ENCODE data around the gene GRAP2.

The GRAP2 gene

DNA sequence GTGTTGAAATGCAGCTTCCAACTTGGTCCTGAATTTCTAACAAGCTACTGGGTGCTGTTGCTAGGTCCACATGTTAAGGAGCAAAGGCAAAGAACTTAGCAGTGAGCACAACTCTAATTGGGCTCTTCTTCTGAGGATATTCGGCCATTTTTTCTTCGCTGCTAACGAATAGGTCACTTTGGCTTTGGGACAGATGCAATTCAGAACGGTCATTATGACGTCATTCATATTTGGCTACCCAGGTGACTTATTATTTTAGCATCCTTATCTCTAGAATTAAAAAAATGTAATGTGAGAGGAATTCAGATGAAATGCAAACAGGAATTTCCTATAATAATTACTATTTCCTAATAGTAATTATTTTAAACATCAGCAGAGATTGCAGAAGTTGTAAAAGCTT, 73.2 kb downstream of the GRAP2 start:
- no peak for TF ChIP-seq GABPA (IDR thresholded peaks at IDR 0.05; ENCODE audit: low read depth)
- TF ChIP-seq REST (IDR thresholded peaks at IDR 0.05; ENCODE audit: insufficient replicate concordance, low read depth) = no peak
- no peak for TF ChIP-seq SPI1 (IDR thresholded peaks at IDR 0.05; ENCODE audit: borderline replicate concordance, low read depth)
- no peak for TF ChIP-seq CTCF (IDR thresholded peaks at IDR 0.05; ENCODE audit: insufficient read depth, low read length)
- no peak for TF ChIP-seq POLR2AphosphoS5 (IDR thresholded peaks at IDR 0.05; ENCODE audit: low read depth)
- Histone ChIP-seq H3K27me3 (ENCODE audit: insufficient read depth, poor library complexity, severe bottlenecking) (peaks cover 18% of the 10 kb centered on the region), H3K4me3 (replicated peaks; ENCODE audit: insufficient read depth, low read length) (no peak overlapping the region), H3K27ac (replicated peaks) (no peak overlapping the region)
- no peak for DNase-seq (ENCODE audit: low read depth in 1 of 2, low spot score in 1 of 2)

GRCh38 chr22:39979048-39979447, 78.2 kb downstream of the GRAP2 start:
- H3K27me3 ChIP-seq (ENCODE audit: insufficient read depth, poor library complexity, severe bottlenecking) = peaks cover 12% of the 10 kb centered on the region
- H3K4me3 ChIP-seq (replicated peaks; ENCODE audit: insufficient read depth, low read length) = no peak overlapping the region
- H3K27ac ChIP-seq (replicated peaks) = no peak overlapping the region
- no peak for DNase-seq (ENCODE audit: low read depth in 1 of 2, low spot score in 1 of 2)
- no peak for TF ChIP-seq CTCF (IDR thresholded peaks at IDR 0.05; ENCODE audit: insufficient read depth, low read length)
- TF ChIP-seq SPI1 (IDR thresholded peaks at IDR 0.05; ENCODE audit: borderline replicate concordance, low read depth) = no peak
- TF ChIP-seq REST (IDR thresholded peaks at IDR 0.05; ENCODE audit: insufficient replicate concordance, low read depth) = no peak
- no peak for TF ChIP-seq GABPA (IDR thresholded peaks at IDR 0.05; ENCODE audit: low read depth)
- no peak for TF ChIP-seq POLR2AphosphoS5 (IDR thresholded peaks at IDR 0.05; ENCODE audit: low read depth)

DNA sequence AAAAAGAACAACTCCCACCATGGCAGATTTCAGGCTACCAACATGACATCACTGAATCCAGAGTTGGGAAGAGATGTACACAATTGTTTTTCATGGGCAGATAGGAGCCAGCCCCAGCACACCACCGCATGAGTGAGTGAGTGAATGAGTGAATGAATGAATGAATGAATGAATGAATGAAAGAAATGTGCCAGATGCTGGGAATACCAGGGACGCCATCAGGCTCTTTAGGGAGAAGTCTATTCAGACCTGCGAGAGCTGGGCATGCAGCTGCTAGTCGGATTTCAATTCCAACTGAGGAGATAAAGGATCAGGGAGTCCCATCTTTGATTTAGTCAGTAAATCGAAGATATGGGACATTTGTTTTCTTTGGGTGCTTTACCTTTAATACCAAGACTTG, 78.6 kb downstream of the GRAP2 start:
- H3K4me3 ChIP-seq (replicated peaks; ENCODE audit: insufficient read depth, low read length) = no peak overlapping the region
- no peak for TF ChIP-seq CTCF (IDR thresholded peaks at IDR 0.05; ENCODE audit: insufficient read depth, low read length)
- no peak for TF ChIP-seq GABPA (IDR thresholded peaks at IDR 0.05; ENCODE audit: low read depth)
- TF ChIP-seq POLR2AphosphoS5 (IDR thresholded peaks at IDR 0.05; ENCODE audit: low read depth) = no peak
- TF ChIP-seq REST (IDR thresholded peaks at IDR 0.05; ENCODE audit: insufficient replicate concordance, low read depth) = no peak
- no peak for TF ChIP-seq SPI1 (IDR thresholded peaks at IDR 0.05; ENCODE audit: borderline replicate concordance, low read depth)
- no peak for DNase-seq (ENCODE audit: low read depth in 1 of 2, low spot score in 1 of 2)
- H3K27ac ChIP-seq (replicated peaks) = no peak overlapping the region
- peaks cover 14% of the 10 kb centered on the region for H3K27me3 ChIP-seq (ENCODE audit: insufficient read depth, poor library complexity, severe bottlenecking)
